GM19372 (cell line): Measurements from ENCODE around the gene NKX1-1.
"Not testable (repeated sequence)": the region's sequence is repeated elsewhere in the genome, so short reads cannot be mapped to it uniquely, and the experiment has no call there.

ENCODE experiments used
- ATAC-seq: cut with Tn5 transposase; IDR thresholded peaks from one replicate; pipeline ENCODE4 v1.9.1; 2021; ENCODE audit warnings: mild to moderate bottlenecking, low read depth, moderate library complexity; ENCODE audit not compliant: unreplicated experiment

Gene NKX1-1

GRCh38 chr4:1376391-1376840, 29.8 kb downstream of the NKX1-1 start:
- ATAC-seq: no peak

GRCh38 chr4:1375761-1376322, 30.4 kb downstream of the NKX1-1 start:
- ATAC-seq: no peak

- no peak for ATAC-seq
Observed at GRCh38 chr4:1375051-1375721, 31.1 kb downstream of the NKX1-1 start.

- ATAC-seq: no peak
Observed at GRCh38 chr4:1374706-1375045, 31.6 kb downstream of the NKX1-1 start.

- no peak for ATAC-seq
Observed at GRCh38 chr4:1373892-1374705, 32.1 kb downstream of the NKX1-1 start.

GRCh38 chr4:1372576-1372975, 33.7 kb downstream of the NKX1-1 start:
- not testable (repeated sequence) for ATAC-seq

GRCh38 chr4:1371176-1372165, 34.8 kb downstream of the NKX1-1 start:
- no peak for ATAC-seq

- no peak for ATAC-seq
Observed at GRCh38 chr4:1370321-1371124, 35.7 kb downstream of the NKX1-1 start.

- ATAC-seq: no peak
Observed at GRCh38 chr4:1369479-1370079, 36.7 kb downstream of the NKX1-1 start.

- no peak for ATAC-seq
Observed at GRCh38 chr4:1369091-1369450, 37.2 kb downstream of the NKX1-1 start.

- no peak for ATAC-seq
Observed at GRCh38 chr4:1368421-1369090, 37.7 kb downstream of the NKX1-1 start.

GRCh38 chr4:1367936-1368289, 38.3 kb downstream of the NKX1-1 start:
- no peak for ATAC-seq

GRCh38 chr4:1367230-1367935, 38.9 kb downstream of the NKX1-1 start:
- no peak for ATAC-seq

GRCh38 chr4:1366371-1367229, 39.6 kb downstream of the NKX1-1 start:
- ATAC-seq: no peak

- no peak for ATAC-seq
Observed at GRCh38 chr4:1365271-1366178, 40.7 kb downstream of the NKX1-1 start.

GRCh38 chr4:1364748-1365147, 41.5 kb downstream of the NKX1-1 start:
- ATAC-seq: no peak
